ENCODE measurements around the gene CCDC70.

The CCDC70 gene

GRCh38 chr13:51856027-51856736 lies 5.6 kb upstream of the CCDC70 start:
- no peak for TF ChIP-seq JUND (IDR thresholded peaks at IDR 0.05; ENCODE audit: low read depth)
- DNase-seq (ENCODE audit: low read depth in 1 of 2, low spot score in 1 of 2), result no peak
- in situ Hi-C loops (cut with HindIII; ENCODE audit: low pct_unique_long_range_greater_than_20kb, low sequenced_read_pairs), result no loop called here

GRCh38 chr13:51856998-51857397 lies 4.8 kb upstream of the CCDC70 start:
- in situ Hi-C loops (cut with HindIII; ENCODE audit: low pct_unique_long_range_greater_than_20kb, low sequenced_read_pairs), result no loop called here
- TF ChIP-seq JUND (IDR thresholded peaks at IDR 0.05; ENCODE audit: low read depth), result no peak
- DNase-seq (ENCODE audit: low read depth in 1 of 2, low spot score in 1 of 2), result no peak

- TF ChIP-seq JUND (IDR thresholded peaks at IDR 0.05; ENCODE audit: low read depth), result no peak
- in situ Hi-C loops (cut with HindIII; ENCODE audit: low pct_unique_long_range_greater_than_20kb, low sequenced_read_pairs), result no loop called here
- DNase-seq (ENCODE audit: low read depth in 1 of 2, low spot score in 1 of 2), result no peak
Measured at GRCh38 chr13:51858433-51859247, 3.1 kb upstream of the CCDC70 start.

- in situ Hi-C loops (cut with HindIII; ENCODE audit: low pct_unique_long_range_greater_than_20kb, low sequenced_read_pairs), result no loop called here
- DNase-seq (ENCODE audit: low read depth in 1 of 2, low spot score in 1 of 2), result no peak
Measured at GRCh38 chr13:51862957-51863356, 1.2 kb downstream of the CCDC70 start.

GRCh38 chr13:51865838-51866237 lies 4.1 kb downstream of the CCDC70 start:
- in situ Hi-C loops (cut with HindIII; ENCODE audit: low pct_unique_long_range_greater_than_20kb, low sequenced_read_pairs), result no loop called here
- no peak for DNase-seq (ENCODE audit: low read depth in 1 of 2, low spot score in 1 of 2)
- no peak for TF ChIP-seq JUND (IDR thresholded peaks at IDR 0.05; ENCODE audit: low read depth)

More at GRCh38 chr13:51862957-51863356, 1.2 kb downstream of the CCDC70 start:
- TF ChIP-seq JUND (IDR thresholded peaks at IDR 0.05; ENCODE audit: low read depth), result no peak

- in situ Hi-C loops (cut with HindIII; ENCODE audit: low pct_unique_long_range_greater_than_20kb, low sequenced_read_pairs), result no loop called here
Measured at GRCh38 chr13:51867062-51867461, 5.3 kb downstream of the CCDC70 start.

GRCh38 chr13:51869916-51870315 lies 8.1 kb downstream of the CCDC70 start:
- in situ Hi-C loops (cut with HindIII; ENCODE audit: low pct_unique_long_range_greater_than_20kb, low sequenced_read_pairs), result no loop called here
- no peak for DNase-seq (ENCODE audit: low read depth in 1 of 2, low spot score in 1 of 2)

More at GRCh38 chr13:51867062-51867461, 5.3 kb downstream of the CCDC70 start:
- no peak for TF ChIP-seq JUND (IDR thresholded peaks at IDR 0.05; ENCODE audit: low read depth)
- DNase-seq (ENCODE audit: low read depth in 1 of 2, low spot score in 1 of 2), result no peak

GRCh38 chr13:51870616-51871015 lies 8.8 kb downstream of the CCDC70 start:
- no peak for TF ChIP-seq JUND (IDR thresholded peaks at IDR 0.05; ENCODE audit: low read depth)
- no peak for DNase-seq (ENCODE audit: low read depth in 1 of 2, low spot score in 1 of 2)
- in situ Hi-C loops (cut with HindIII; ENCODE audit: low pct_unique_long_range_greater_than_20kb, low sequenced_read_pairs), result no loop called here

More at GRCh38 chr13:51869916-51870315, 8.1 kb downstream of the CCDC70 start:
- no peak for TF ChIP-seq JUND (IDR thresholded peaks at IDR 0.05; ENCODE audit: low read depth)

DNA sequence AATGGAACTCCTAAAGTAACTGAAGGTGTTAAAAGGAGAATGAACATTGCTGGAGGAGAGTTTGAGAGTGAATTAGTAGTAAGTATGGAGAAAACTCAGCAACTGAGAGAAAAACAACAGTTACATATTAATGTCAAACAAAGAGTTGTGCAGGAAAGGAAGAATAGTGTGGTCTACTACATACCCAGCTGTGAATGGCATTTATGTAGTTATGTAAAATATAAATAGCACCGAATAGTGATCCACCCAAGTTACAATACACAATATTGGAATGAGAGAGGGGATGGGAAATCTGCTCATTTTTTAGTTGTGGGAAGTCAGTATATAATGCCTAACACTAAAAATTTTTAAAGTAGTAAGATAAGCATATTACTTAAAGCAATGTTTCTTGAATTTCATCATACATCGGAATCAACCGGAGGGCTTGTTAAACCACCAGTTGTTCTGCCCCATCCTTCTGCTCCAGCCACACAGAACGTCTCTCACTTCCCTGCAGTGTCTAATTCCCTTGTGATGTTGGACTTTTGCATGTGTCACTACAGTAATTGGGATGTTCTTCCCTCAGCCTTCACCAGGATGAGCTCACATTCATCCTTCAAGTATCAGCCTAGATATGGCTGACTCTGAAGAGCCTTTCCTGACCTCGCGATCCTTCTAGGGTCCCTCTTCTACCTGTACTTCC lies 11.5 kb downstream of the CCDC70 start:
- no peak for DNase-seq (ENCODE audit: low read depth in 1 of 2, low spot score in 1 of 2)
- in situ Hi-C loops (cut with HindIII; ENCODE audit: low pct_unique_long_range_greater_than_20kb, low sequenced_read_pairs), result no loop called here
- TF ChIP-seq JUND (IDR thresholded peaks at IDR 0.05; ENCODE audit: low read depth), result no peak

- no peak for DNase-seq (ENCODE audit: low read depth in 1 of 2, low spot score in 1 of 2)
- TF ChIP-seq JUND (IDR thresholded peaks at IDR 0.05; ENCODE audit: low read depth), result no peak
- in situ Hi-C loops (cut with HindIII; ENCODE audit: low pct_unique_long_range_greater_than_20kb, low sequenced_read_pairs), result no loop called here
Measured at GRCh38 chr13:51873837-51874236, 12.1 kb downstream of the CCDC70 start.

- no peak for DNase-seq (ENCODE audit: low read depth in 1 of 2, low spot score in 1 of 2)
- in situ Hi-C loops (cut with HindIII; ENCODE audit: low pct_unique_long_range_greater_than_20kb, low sequenced_read_pairs), result no loop called here
Measured at GRCh38 chr13:51874651-51875050, 12.9 kb downstream of the CCDC70 start.

DNA sequence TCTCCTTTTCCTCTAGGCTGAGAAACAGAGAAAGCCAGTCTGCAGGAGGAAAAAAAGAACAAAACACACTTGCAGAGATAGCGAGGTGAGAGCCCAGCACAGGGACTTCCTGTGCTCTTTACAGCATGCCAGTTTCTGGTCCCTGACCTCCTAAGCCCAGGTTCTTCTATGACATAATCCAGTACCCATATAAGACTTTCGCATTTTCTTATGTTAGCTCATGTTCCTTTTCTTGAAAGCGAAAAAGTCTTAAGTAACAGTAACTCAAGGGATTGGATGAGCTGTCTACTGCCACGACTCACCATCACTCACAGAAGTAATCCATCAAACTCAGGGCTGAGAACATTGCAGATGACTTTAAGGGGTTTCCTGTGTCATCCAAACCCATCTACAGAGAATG lies 17.4 kb downstream of the CCDC70 start:
- in situ Hi-C loops (cut with HindIII; ENCODE audit: low pct_unique_long_range_greater_than_20kb, low sequenced_read_pairs), result no loop called here
- DNase-seq (ENCODE audit: low read depth in 1 of 2, low spot score in 1 of 2), result no peak
- TF ChIP-seq JUND (IDR thresholded peaks at IDR 0.05; ENCODE audit: low read depth), result no peak

More at GRCh38 chr13:51874651-51875050, 12.9 kb downstream of the CCDC70 start:
- TF ChIP-seq JUND (IDR thresholded peaks at IDR 0.05; ENCODE audit: low read depth), result no peak

DNA sequence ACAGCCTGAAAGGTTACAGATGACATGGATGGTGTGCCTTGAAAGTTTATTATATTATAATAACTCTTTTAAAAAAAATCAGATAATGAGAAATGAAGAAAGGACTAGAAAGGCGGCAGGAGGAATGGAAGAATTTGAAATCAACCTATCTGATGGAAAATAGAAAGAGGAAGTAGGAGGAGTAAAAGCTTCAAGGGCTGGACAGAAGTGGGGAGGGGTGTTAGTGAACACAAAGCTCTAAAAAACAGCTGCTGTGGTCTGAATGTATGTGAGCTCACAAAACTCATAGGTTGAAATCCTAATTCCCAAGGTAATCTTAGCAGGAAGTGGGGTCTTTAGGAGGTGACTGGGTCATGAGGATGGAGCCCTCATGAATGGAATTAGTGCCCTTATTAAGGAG lies 19.5 kb downstream of the CCDC70 start:
- in situ Hi-C loops (cut with HindIII; ENCODE audit: low pct_unique_long_range_greater_than_20kb, low sequenced_read_pairs), result no loop called here
- DNase-seq (ENCODE audit: low read depth in 1 of 2, low spot score in 1 of 2), result no peak
- no peak for TF ChIP-seq JUND (IDR thresholded peaks at IDR 0.05; ENCODE audit: low read depth)
